HG02623 (cell line): ENCODE data around the gene GDE1.

Source experiments
- ATAC-seq: cut with Tn5 transposase; IDR thresholded peaks from one replicate; pipeline ENCODE4 v1.9.1; 2021; ENCODE audit warnings: moderate library complexity; ENCODE audit not compliant: unreplicated experiment

Gene GDE1

DNA sequence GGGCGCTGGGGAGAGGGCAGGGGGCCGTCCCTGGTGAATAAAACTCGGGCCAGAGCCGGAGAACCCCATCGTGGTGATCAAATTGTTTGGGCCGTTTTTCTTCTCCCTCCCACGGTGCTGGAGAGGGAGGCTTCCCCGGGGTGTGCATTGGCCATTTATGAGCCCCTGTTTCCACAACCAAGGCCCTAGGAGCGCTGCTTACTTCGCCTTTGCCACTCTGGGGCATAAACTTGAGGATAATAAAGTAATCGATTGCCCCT, 2.4 kb upstream of the GDE1 start:
- no peak for ATAC-seq

DNA sequence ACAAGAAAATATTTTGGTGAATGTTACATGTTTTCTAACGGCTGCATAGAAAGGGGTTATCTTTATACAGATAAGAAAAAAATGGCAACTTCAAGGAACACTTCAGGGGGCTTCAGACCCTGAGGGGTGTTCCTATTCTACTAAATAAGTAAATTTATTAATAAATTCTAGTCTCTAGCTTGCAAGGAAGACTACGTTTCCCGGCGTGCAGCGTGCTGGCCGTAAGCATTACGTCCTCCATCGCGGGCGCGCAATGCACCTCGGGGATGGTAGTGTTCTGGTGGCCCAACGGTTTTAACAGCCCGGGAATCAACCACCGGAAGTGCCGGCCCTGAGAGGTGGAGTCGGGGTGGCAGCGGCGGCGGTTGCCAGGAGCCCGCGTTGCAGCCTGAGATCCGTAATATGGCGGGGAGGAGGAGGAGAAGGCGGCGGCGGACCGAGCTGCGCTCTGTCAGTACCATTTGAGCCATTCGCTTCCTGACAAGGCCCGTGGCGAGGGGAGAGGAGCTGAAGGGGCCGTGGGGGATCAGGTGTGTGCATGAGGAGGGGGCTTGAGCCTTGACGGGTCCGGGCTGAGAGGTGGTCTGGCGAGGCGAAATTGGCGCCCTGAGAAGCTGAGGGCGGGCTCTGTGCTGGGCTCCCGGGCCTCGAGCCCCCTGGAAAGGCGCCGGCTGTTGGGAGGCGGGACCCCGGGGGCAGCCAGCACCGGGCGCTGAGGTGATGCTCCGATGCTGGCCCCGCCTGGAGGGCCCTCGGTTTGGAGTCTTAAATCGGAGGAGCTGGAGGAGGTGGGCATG, 1.9 kb upstream of the GDE1 start, which contains the start of gene CCP110:
TSS of gene CCP110 (plus strand) at position 384 of the 797 bp plus-strand sequence. CDS start 3,940 bp downstream, outside the sequence.
- ATAC-seq: peak; percentile 74

DNA sequence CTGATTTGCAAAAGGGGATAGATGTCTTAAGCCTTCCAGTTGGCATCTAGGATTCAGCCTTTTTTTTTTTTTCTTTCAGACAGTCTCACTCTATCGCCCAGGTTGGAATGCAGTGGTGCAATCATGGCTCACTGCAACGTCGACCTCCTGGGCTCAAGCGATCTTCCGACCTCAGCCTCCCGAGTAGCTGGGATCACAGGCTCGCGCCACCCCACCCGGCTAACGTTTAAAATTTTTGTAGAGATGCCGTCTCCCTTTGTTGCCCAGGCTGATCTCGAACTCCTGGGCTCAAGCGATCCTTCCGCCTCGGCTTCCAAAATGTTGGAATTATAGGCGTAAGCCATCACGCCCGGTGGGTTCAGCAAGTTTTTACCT, 1.3 kb upstream of the GDE1 start:
- no peak for ATAC-seq

DNA sequence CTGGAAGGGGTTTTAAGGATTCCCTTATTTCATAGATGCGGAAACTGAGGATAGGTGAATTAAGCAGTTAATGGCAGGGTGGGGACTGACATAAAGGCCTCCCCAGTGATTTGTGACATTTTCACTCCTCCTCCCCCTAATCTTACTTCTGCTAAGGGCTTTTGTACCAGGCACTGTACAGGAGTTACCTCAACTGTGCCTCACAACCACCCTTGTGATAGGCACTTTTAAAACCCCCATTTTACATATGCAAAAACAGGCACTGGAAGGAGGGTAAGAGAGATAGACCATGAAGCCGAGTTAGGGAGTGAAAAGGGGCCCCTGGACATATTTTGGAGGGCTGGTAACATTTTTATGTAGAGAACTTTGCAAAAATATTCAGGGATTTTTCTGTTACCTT, 862 bp upstream of the GDE1 start:
- no peak for ATAC-seq

DNA sequence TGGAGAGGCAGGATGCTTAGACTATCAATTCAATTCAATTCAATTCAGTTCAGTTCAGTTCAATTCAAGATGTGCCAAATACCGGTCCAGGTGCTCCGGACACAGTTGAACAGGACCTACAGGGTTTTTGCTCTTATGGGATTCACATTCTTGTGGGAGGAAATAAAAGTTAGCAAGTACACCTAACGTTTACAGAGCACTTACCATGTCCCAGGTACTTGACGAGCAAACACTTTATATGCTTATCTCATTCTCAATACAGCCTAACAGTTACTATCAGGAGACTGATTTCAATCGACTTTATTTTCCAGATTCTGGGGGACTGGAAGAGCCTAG, 467 bp upstream of the GDE1 start:
- no peak for ATAC-seq

DNA sequence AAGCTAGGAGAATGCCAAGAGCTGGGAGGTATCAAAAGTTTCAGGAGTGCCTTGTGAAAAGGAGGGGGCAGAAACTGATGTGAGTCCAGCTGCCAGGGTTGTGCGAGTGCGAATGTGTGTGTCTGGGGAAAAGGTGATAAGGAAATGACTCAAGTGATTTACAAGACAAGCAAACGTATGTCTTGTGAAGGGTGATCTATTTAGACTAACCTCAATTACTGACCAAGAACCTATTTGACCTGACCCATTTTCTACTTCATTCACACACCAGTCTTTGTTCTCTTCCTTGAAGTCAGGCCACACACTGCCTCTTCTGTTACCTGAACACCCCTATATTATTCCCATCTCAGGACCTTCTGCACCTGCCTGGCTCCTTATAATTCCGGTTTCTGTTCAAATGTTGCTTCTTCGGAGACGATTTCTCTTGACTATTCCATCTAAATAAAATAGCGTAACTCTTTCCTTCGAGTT, 1.0 kb downstream of the GDE1 start:
- no peak for ATAC-seq

DNA sequence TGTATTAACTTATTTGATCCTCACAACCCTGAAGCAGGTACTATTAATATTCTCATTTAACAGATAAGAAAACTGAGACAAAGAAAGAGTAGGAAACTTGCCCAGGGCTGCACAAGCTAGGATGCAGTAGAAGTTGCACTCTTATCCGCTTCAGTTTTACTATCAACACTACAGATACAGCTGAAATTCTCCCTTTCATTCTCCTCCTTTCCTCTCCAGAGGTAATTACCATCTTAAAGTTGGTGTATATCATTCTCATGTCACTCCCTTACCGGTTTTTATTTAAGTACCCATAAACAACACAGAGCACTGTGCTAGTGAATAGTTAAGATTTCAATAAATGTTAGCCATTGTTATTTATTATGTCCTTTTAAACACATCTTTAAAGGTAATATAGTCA, 3.5 kb downstream of the GDE1 start:
- ATAC-seq: no peak

DNA sequence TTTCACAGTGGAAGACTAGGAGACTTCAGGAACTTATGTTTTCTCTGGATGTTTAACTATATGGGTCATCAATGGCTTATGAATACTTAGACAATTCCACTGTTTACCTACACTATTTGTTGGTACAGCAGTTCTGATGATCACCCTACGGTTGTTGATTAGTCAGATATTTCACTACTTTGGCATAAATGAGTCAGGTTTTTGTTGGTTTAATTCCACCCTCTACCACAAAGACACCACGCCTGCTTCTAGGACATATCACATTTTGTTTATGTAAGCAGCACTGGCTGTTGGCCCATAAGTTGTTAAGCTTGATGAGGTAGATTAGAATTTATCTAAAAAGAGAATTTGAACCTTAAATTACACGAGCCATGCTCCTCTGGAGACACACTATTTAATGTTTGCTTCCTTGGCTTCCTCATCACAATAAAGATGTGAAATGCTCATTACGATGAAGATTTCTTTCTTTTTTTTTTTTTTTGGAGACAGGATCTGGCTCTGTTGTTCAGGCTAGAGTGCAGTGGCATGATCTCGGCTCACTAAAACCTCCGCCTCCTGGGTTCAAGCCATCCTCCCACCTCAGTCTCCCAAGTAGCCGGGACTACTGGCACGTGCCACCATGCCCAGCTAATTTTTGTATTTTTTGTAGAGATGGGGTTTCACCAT, 4.3 kb downstream of the GDE1 start:
- no peak for ATAC-seq

DNA sequence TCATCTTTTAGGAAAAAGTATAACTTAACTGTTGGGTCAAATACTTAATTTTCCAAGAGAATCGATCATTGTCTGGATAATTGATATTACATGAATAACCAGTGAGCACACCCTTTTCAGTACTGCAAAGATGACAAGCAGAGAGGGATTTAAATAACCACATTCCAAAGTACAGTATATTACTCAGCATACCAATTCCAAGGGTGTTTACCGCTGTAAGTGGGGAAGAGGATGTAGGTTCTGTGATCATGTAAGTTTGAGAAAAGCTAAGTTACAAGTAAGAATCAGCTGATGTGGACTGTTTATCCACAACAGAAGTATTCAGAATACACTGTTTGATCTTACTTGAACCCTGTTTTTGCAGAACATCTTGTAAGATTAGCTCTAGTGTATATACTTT, 6.1 kb downstream of the GDE1 start:
- ATAC-seq: no peak

DNA sequence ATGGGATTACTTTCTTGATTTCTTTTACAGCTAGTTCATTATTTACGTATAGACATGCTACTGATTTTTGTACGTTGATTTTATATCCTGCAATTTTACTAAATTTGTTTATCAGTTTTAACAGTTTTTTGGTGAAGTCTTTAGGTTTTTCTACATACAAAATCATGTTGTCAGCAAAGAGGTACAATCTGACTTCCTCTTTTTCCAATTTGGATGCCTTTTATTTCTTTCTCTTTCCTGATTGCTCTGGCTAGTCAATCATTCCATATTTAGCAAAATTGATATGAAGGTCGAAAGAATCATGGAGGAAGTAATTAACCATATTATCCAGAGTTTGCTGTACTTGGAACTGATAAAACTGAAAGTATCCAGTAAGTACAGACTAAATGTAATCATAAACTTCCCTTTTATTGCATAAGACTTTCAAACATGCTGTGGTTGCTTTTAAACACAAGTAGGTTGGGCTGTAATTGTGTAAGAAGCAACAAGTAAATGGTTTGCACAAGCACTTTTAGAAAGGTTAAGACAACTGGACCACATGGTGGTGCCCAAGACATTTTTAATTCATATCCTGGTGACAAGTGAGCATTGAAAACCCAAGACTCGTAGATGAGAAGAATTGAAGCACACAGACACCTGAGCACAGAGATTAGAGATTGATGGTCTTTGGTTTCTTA, 8.4 kb downstream of the GDE1 start:
- ATAC-seq: no peak

DNA sequence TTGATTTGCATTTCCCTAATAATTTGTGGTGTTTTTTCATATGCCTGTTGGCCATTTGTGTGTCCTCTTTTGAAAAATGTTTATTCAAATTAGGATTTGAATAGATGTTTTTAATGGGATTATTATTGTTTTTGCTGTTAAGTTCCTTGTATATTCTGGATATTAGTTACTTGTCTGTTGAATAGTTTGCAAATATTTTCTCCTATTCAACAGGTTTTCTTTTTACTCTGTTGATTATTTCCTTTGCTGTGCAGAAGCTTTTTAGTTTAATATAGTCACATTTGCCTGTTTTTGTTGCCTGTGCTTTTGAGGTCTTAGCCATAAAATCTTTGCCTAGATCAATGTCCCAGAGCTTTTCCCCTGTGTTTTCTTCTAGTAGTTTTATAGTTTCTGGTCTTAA, 9.6 kb downstream of the GDE1 start:
- ATAC-seq: no peak

DNA sequence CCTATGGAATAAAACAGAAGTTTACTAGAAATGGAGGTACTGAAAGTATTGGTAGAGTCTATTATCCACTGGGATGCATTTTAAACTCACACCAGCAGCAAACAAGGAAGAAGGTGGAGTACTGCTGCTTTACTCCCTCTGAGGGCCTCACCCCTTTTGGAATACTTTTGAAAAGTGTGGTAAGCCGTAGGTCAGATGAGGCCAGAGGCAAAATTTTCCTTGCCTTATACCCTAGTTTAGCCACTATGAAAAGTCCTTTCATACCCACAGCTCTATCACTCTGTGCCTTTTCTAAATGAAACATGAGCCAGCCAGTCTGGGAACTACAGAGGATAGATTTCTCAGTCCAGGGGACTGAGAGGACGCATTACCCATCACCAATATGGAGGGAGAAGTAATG, 14.0 kb downstream of the GDE1 start:
- ATAC-seq: no peak

DNA sequence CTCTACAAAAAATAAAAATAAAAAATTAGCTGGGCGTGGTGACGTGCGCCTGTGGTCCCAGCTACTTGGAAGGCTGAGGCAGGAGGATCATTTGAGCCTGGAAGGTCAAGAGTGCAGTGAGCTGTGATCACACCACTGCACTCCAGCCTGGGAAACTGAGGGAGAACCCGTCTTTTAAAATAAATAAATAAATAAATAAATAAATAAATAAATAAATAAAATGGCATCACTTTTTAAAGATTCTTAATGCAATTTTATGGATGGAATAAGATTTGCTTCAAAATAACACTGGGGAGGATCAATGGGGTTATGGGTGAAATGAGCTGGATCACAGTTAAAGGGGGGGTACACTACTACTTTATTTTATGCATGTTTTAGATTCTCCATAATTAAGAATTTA, 14.9 kb downstream of the GDE1 start:
- ATAC-seq: no peak

DNA sequence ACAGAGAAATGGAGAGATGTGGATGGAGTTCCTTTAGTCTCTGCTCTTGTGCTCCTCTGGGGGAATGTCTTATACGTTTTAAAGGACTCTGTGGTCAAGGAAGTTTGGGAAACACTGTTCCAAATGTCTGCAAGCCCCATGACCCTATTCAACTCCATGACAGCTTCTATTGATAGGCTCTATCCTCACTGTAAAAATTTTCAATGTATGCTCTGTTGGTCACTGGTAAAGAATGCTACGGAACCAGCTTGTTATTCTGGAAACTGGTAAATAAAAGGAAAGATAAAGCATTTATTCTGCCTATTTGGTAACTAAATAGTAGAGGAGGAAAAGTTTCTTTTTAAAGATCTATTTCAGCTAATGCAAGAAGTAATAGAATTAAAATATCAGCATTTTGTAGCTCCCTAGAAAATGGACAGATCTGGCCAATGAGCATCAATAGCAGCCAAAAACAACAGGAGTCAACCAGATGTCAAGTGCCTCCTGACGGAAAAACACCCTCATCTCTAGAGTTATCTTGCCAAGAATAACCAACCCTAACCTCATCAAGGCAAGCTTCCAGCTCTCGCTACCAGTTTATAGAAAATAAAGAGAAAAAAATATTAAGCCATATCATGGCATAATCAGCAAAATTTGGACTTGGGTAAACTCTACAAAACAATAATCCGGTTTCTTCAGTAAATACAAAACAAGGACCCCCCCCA, 16.1 kb downstream of the GDE1 start:
- no peak for ATAC-seq

DNA sequence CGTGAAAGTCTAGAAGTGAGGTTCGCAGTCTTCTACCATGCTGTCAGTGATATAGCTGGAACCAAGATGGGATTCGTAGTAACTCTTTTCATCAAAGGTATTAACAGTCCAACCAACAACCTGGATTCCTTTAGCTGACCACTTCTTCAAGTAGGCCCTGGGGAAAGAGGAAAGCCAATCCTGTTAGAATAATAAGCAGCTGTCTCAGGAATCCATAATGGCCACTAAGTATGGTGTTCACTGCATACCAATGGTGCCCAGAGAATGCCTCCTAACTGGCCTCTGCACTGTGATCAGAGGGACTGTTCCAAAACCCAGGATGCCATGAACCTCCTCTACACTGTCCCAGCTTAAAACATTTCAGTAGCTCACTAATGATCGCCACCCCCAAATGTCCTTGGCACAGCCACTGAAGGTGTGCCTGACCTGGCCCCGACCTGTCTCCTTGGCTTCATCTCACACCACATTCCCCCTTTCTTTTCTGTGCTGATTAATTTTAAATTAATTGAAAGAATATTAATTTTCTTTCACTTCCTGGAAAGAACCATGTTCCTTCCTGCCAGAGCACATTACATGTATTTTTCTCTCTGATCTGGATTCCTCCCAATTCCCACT, 18.3 kb downstream of the GDE1 start:
- no peak for ATAC-seq

DNA sequence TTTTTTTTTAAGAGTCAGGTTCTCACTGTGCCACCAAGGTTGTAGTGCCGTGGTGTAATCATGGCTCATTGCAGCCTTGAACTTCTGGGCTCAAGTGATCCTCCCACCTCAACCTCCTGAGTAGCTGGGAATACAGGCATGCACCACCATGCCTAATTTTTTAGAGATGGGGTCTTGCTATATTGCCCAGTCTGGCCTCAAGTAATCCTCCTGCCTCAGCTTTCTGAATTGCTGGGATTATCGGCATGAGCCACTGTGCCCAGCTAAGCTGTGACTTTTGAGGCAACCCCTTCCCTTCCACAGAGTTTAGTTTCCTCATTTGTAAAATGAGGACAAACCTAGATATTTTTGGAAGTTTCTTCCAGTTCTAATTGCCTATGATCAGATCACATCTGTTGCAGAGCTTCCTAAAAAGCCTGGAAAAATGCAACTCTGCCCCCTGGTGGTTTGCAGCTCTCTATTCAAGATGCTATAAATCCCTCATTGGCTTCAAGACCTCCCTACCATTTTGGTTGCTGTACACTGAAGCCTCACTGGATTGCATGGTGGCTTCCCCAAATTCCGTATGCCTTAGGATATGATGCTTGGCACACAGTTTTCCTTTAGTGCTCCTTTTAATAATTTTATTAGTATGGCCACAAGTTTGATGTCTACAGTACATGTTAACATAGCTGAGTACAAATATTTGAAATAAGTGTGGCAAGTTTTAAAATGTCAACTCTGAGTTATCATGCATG, 19.3 kb downstream of the GDE1 start:
- no peak for ATAC-seq

DNA sequence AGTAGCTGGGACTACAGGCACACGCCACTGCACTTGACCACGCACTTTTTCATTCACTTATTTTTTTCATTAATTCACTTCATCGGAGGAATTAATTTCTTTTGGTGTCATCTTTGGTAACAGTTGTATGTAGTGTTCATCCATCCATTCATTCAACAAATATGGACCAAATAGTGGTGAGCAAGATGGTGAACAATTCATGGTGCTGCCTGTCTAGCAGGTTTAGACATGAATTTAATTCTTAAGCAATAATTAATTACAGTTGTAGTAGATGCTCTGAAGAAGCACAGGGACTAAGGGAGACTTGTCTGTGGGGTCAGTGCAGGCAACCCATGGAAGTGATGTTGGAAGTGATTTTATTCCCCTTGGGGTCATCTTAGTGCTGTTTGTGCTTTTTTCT, 22.4 kb downstream of the GDE1 start:
- no peak for ATAC-seq

DNA sequence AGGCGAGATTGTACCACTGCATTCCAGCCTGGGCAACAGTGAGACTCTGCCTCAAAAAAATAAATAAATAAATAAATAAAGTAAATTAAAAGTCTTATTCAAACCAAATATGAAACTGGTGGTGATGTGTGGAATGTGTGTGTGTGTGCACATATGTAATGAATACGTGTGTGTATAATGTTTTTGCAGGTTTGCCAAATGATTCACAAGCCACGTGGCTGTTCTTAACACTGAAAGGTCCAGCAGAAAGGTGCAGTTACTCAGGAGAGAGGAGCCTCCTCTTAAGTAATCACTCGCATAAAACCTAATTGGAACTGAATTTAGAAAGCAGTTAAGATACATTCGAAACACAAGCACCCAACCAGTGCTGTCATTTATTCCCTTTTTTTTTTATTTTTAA, 22.9 kb downstream of the GDE1 start:
- ATAC-seq: no peak

DNA sequence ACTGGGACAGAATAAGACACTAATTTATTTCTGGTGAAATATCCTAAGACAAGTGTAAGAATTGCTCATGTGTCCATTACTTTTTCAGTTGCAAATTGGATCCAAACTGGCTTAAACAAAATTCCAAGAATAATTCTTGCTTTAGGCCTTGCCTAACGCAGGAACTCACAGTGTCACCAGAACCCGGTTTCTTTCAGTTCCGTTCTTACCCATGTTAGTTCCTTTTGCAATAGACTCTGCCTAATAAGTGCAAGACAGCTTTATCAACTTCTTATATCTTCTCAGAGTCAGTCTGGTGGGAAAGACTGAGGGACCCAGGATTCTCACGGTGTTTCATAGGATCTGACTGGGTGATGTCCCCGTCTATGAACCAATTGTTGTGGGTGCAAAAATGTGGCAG, 24.7 kb downstream of the GDE1 start:
- no peak for ATAC-seq

DNA sequence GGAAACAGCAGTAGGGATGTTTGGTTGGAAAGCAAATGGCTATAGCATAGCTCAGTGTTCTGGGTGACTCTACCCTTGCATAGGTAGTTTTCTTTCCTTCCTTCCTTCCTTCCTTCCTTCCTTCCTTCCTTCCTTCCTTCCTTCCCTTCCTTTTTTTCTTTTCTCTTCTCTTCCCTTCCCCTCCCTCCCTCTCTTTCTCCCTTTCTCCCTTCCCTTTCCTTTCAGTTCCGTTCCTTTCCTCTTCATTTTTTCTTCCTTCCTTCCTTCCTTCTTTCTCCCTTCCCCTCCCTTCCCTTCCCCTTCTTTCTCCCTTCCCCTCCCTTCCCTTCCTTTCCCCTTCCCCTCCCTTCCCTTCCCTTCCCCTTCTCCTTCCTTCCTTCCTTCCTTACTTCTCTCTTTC, 31.3 kb downstream of the GDE1 start:
- no peak for ATAC-seq

DNA sequence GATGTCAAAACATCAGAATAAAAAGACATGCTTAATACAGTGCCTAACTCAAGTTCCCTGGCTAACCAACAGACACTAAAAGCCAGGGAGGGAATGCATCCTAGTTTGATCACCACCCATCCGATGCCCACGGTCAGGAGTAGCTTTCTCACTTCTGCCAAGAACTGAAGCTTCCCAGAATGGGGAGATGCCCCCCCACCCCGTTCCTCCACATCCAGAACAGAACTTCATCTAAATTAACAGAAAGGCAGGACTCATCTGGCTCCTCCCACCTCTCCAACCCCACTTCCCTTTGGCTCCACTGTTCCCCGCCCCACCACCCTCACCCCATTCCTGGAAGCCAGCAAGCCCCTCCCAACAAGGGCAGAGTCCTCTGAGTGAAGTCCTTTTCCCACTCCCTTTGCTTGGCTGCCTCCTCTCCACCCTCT, 33.7 kb downstream of the GDE1 start:
- ATAC-seq: no peak
